ENCODE results near the gene DOK3. TPM values are rescaled to one million over a fixed set of nuclear protein-coding genes. Genes with fewer than 3 reads are reported as not detected.

Gene DOK3
- total RNA-seq, 1 donor from 2014 or later = 1.1 TPM

- TF ChIP-seq, protein P1, sequence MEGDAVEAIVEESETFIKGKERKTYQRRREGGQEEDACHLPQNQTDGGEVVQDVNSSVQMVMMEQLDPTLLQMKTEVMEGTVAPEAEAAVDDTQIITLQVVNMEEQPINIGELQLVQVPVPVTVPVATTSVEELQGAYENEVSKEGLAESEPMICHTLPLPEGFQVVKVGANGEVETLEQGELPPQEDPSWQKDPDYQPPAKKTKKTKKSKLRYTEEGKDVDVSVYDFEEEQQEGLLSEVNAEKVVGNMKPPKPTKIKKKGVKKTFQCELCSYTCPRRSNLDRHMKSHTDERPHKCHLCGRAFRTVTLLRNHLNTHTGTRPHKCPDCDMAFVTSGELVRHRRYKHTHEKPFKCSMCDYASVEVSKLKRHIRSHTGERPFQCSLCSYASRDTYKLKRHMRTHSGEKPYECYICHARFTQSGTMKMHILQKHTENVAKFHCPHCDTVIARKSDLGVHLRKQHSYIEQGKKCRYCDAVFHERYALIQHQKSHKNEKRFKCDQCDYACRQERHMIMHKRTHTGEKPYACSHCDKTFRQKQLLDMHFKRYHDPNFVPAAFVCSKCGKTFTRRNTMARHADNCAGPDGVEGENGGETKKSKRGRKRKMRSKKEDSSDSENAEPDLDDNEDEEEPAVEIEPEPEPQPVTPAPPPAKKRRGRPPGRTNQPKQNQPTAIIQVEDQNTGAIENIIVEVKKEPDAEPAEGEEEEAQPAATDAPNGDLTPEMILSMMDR (IDR thresholded peaks at IDR 0.05; ENCODE audit: insufficient read depth, low read length, poor library complexity, severe bottlenecking) = no peak
- Histone ChIP-seq H3K27me3 (ENCODE audit: control insufficient read depth, insufficient read depth, low read length) (no peaks in the 10 kb centered on the region), H3K4me3 (ENCODE audit: low read depth, low read length) (no peak overlapping the region), H3K36me3 (ENCODE audit: control insufficient read depth, insufficient read depth, low read length) (peaks cover 3% of the 10 kb centered on the region)
- no peak for DNase-seq (ENCODE audit: low read depth)
Measured at GRCh38 chr5:177510567-177511053, 984 bp upstream of the DOK3 start.

- Histone ChIP-seq H3K36me3 (ENCODE audit: control insufficient read depth, insufficient read depth, low read length) (peaks cover 3% of the 10 kb centered on the region), H3K4me3 (ENCODE audit: low read depth, low read length) (no peak overlapping the region), H3K27me3 (ENCODE audit: control insufficient read depth, insufficient read depth, low read length) (no peaks in the 10 kb centered on the region)
Measured at GRCh38 chr5:177509991-177510566, 453 bp upstream of the DOK3 start.

DNA sequence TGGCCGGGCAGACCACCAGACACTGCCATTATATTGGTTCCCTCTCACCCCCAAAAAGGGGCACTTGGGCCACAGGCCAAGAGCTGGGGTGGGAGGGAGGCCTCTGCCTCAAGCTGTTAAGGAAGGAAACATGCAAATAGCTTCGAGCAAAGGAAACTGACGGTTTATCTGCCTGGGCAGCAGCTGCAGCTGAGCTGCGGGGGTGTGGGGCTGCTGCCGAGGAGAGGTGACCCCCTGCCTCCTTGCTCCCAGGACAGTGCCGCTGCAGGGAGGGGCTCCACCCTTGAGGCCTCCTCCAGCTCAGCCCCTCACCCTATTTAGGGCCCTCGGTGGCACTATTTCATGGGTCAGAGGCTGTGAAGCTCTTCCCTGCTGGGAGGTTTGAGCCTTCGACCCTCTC lies 789 bp downstream of the DOK3 start:
- TF ChIP-seq, protein P1 (IDR thresholded peaks at IDR 0.05; ENCODE audit: insufficient read depth, low read length, poor library complexity, severe bottlenecking) = no peak
- peaks cover 3% of the 10 kb centered on the region for H3K36me3 ChIP-seq (ENCODE audit: control insufficient read depth, insufficient read depth, low read length)

More at GRCh38 chr5:177509991-177510566, 453 bp upstream of the DOK3 start:
- DNase-seq (ENCODE audit: low read depth) = no peak
- TF ChIP-seq, protein P1 (IDR thresholded peaks at IDR 0.05; ENCODE audit: insufficient read depth, low read length, poor library complexity, severe bottlenecking) = no peak

GRCh38 chr5:177508221-177508611 lies 1.4 kb downstream of the DOK3 start:
- DNase-seq (ENCODE audit: low read depth) = no peak
- peaks cover 3% of the 10 kb centered on the region for H3K36me3 ChIP-seq (ENCODE audit: control insufficient read depth, insufficient read depth, low read length)
- TF ChIP-seq, protein P1 (IDR thresholded peaks at IDR 0.05; ENCODE audit: insufficient read depth, low read length, poor library complexity, severe bottlenecking) = no peak
- H3K4me3 ChIP-seq (ENCODE audit: low read depth, low read length) = no peak overlapping the region
- no peaks in the 10 kb centered on the region for H3K27me3 ChIP-seq (ENCODE audit: control insufficient read depth, insufficient read depth, low read length)

More for the DNA sequence above, 789 bp downstream of the DOK3 start:
- no peaks in the 10 kb centered on the region for H3K27me3 ChIP-seq (ENCODE audit: control insufficient read depth, insufficient read depth, low read length)
- H3K4me3 ChIP-seq (ENCODE audit: low read depth, low read length) = no peak overlapping the region
- no peak for DNase-seq (ENCODE audit: low read depth)

- Histone ChIP-seq H3K4me3 (ENCODE audit: low read depth, low read length) (no peak overlapping the region), H3K36me3 (ENCODE audit: control insufficient read depth, insufficient read depth, low read length) (peaks cover 3% of the 10 kb centered on the region), H3K27me3 (ENCODE audit: control insufficient read depth, insufficient read depth, low read length) (no peaks in the 10 kb centered on the region)
- DNase-seq (ENCODE audit: low read depth) = no peak
- TF ChIP-seq, protein P1 (IDR thresholded peaks at IDR 0.05; ENCODE audit: insufficient read depth, low read length, poor library complexity, severe bottlenecking) = no peak
Measured at GRCh38 chr5:177507596-177508220, 1.9 kb downstream of the DOK3 start.
